RPMI8226 (cell line): ENCODE data around the gene PAGE2B.
"Not testable (repeated sequence)": the region's sequence is repeated elsewhere in the genome, so short reads cannot be mapped to it uniquely, and the experiment has no call there.

Source experiments
- DNase-seq: peaks from one replicate; pipeline ENCODE4 v3.0.0-alpha.2; 2015

PAGE2B gene

DNA sequence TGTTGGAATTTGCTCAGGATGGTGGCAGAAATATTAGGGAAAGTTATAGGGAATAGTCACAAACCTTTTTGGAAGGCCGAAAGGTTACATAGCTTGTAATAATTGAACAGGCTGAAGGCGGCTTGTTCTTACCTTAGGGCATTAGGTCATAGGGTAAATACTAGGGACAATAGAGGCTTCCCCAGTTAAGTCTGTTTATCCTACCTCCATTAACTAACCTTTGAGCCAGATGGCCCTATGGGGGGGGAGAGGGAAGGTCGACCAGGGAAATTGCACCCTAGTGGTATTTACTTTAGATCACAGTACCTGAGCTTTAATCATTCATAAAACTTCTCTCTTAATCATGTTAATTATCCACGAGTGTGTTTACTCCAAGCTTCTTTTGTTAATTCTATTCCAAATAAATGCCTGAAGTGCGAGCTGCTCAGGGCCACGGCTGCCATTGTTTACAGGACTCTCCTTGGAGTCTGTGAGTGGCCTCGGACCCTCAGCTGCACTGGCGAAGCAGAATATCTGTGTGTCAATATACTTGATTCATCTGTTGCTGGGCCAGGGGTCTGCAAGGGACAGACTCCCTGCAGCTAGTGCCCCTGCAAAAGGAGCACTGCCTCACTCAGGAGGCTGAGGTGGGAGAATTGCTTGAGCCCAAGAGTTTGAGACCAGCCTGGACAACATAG, 36.9 kb downstream of the PAGE2B start:
- DNase-seq: no peak

- not testable (repeated sequence) for DNase-seq
Measured at GRCh38 chrX:55116589-55116988, 41.8 kb downstream of the PAGE2B start.

DNA sequence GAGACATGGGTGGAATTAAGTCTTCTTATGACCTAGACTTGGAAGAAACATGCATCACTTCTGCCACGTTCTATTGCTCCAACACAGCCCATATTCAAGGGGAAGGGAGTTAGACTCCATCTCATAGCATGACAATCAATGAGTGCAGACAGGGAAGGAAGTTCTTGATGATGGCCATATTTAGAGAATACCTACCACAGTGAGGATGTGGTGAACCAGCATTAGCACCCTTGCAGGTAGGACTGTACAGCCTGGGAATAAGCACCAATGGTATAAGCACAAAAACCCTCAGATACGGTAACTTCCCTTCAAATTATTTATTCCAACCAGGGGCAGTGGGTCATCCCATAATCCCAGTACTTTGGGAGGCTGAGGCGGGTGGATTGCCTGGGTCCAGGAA, 43.7 kb downstream of the PAGE2B start:
- no peak for DNase-seq

GRCh38 chrX:55119271-55119670, 44.4 kb downstream of the PAGE2B start:
- no peak for DNase-seq

- no peak for DNase-seq
Measured at GRCh38 chrX:55119712-55120111, 44.9 kb downstream of the PAGE2B start.

DNA sequence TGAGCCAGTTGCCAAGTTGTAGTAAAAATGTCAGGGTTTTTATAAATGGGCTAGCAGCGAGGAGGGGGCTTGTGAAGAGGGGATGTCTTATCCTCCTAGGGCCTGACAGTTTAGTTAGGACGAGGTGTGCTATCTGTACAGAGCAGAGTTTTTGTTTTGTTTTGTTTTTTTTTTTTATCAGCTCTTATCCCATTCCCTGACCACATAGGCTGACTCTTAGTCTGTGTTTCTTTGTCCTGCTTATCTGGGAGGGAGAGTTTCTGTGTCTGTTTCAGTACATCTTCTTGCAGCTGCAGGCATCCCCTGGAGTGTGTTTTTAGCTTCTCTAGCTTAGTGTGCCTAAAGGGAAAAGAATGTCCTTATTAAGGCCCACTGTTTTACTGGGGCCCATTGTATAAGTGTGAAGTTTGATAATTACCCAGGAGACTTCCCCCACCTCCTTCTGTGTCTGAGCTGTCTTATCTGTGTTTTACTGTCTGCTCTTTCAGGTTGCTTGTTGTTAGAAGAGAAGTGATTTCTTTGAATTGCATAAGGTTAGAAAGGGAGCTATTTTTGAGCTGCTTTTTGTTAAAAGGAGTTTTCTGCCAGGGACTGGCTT, 46.0 kb downstream of the PAGE2B start:
- no peak for DNase-seq

GRCh38 chrX:55123900-55124299, 49.1 kb downstream of the PAGE2B start:
- no peak for DNase-seq

DNA sequence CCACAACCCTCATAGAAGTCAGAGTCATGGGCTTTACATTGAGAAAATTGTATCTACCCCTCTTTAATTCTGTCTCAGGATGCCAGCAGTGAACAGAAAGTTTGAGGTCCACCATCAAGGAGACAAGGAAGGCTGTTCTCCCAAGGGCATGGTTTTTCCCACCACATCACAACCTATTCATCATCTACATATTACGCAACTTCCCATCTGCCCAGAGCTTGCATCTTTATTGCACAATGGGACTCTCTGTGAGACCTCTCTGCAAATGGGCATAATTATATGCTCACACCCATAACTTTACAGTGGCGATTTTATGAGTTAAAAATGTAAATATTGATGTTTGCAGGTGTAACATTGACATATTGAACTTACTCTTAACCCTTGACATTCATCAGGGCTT, 52.9 kb downstream of the PAGE2B start:
- no peak for DNase-seq
